A549 (cell line): ENCODE data around the gene TMEM88. TPM values are rescaled to one million over a fixed set of nuclear protein-coding genes. Genes with fewer than 3 reads are reported as not detected.

Experiments
- ATAC-seq, 2 experiments: fragments of 200-7000 bp in 1 of 2; fragments of >200 bp in 1 of 2; cut with Nextera tagmentation in 1 of 2; cut with Tn5 transposase in 1 of 2; 3 replicates each; pipeline versions ENCODE4 v1.8.0 to v1.9.1; 2018 to 2020; ENCODE audit warnings: mild to moderate bottlenecking in 1 of 2, moderate library complexity in 1 of 2
- CTCF ChIA-PET: fragments of 300-600 bp; sonication (Branson Sonifier 250); formaldehyde crosslinking; extraction: SDS; loops from one replicate; lab custom pipeline; 2021; ENCODE audit warnings: antibody characterized with exemption, inconsistent platforms; lab: Yijun Ruan, JAX
- POLR2A ChIA-PET: fragments of 350-600 bp; formaldehyde crosslinking; extraction: SDS; loops from one replicate; lab custom pipeline; 2021; ENCODE audit warnings: antibody characterized with exemption, inconsistent platforms; lab: Yijun Ruan, JAX
- DNase-seq, 2 experiments: peaks; one replicate each; pipeline versions ENCODE4 v3.0.0 to v3.0.0-alpha.2; 2011 to 2016; ENCODE audit warnings: low read depth in 1 of 2, low spot score in 1 of 2
- FAIRE-seq: peaks from 2 replicates; lab custom pipeline; 2011; peaks lifted over from hg19 to GRCh38; lab: Jason Lieb, UNC
- H3K27ac ChIP-seq, 2 experiments: fragments of >200 bp; sonication (Bioruptor Twin); formaldehyde crosslinking; 3 replicates each; pipeline ENCODE4 v1.5.1; 2016 to 2017
- H3K4me1 ChIP-seq: fragments of >200 bp; sonication (Bioruptor Twin); formaldehyde crosslinking; 3 replicates; pipeline ENCODE4 v1.6.1; 2016
- H3K4me2 ChIP-seq: fragments of >200 bp; sonication (Bioruptor Twin); formaldehyde crosslinking; 3 replicates; pipeline ENCODE4 v1.6.1; 2016
- H3K4me3 ChIP-seq: fragments of >200 bp; sonication (Bioruptor Twin); formaldehyde crosslinking; 3 replicates; pipeline ENCODE4 v1.5.1; 2016
- H3K9me3 ChIP-seq: fragments of >200 bp; sonication (Bioruptor Twin); formaldehyde crosslinking; 3 replicates; pipeline ENCODE4 v1.6.1; 2016
- BCL3 ChIP-seq: fragments of >200 bp; sonication (Bioruptor Twin); formaldehyde crosslinking; IDR thresholded peaks from 3 replicates; pipeline ENCODE4 v1.6.1; 2016
- CBX8 ChIP-seq: fragments of 200-600 bp; sonication (generic); IDR thresholded peaks from 2 replicates; pipeline ENCODE4 v1.6.1; 2016
- CHD4 ChIP-seq: fragments of 200-600 bp; sonication (generic); IDR thresholded peaks from 2 replicates; pipeline ENCODE4 v1.6.1; 2016; ENCODE audit warnings: antibody characterized with exemption, mild to moderate bottlenecking, borderline replicate concordance
- E2F6 ChIP-seq: IDR thresholded peaks from 2 replicates; pipeline ENCODE4 v1.6.1; 2012; ENCODE audit warnings: low read depth, borderline replicate concordance
- EHMT2 ChIP-seq: fragments of 200-600 bp; sonication (generic); IDR thresholded peaks from 2 replicates; pipeline ENCODE4 v1.6.1; 2016; ENCODE audit warnings: antibody characterized with exemption, low read depth, mild to moderate bottlenecking, moderate library complexity
- EP300 ChIP-seq, 2 experiments: fragments of >200 bp; sonication (Bioruptor Twin); formaldehyde crosslinking; IDR thresholded peaks; 2 replicates in 1 of 2; 3 replicates in 1 of 2; pipeline ENCODE4 v1.6.1; 2016 to 2017
- FOXS1 ChIP-seq: fragments of 250-450 bp; sonication (Bioruptor Pico); IDR thresholded peaks from 2 replicates; pipeline ENCODE4 v1.5.0; 2020; ENCODE audit warnings: mild to moderate bottlenecking, moderate library complexity
- GATA3 ChIP-seq: IDR thresholded peaks from 2 replicates; pipeline ENCODE4 v1.6.1; 2012; ENCODE audit warnings: borderline replicate concordance
- HDAC2 ChIP-seq: fragments of 200-600 bp; sonication (generic); IDR thresholded peaks from 2 replicates; pipeline ENCODE4 v1.6.1; 2016
- JUN ChIP-seq, 2 experiments: fragments of >200 bp; sonication (Bioruptor Twin); formaldehyde crosslinking; IDR thresholded peaks; 2 replicates in 1 of 2; 3 replicates in 1 of 2; pipeline ENCODE4 v1.6.1; 2016 to 2017
- JUNB ChIP-seq: fragments of >200 bp; sonication (Bioruptor Twin); formaldehyde crosslinking; IDR thresholded peaks from 2 replicates; pipeline ENCODE4 v1.6.1; 2016
- KDM5A ChIP-seq: fragments of 200-600 bp; sonication (generic); IDR thresholded peaks from 2 replicates; pipeline ENCODE4 v1.6.1; 2016; ENCODE audit warnings: antibody characterized with exemption, mild to moderate bottlenecking
- MAX ChIP-seq: IDR thresholded peaks from 2 replicates; pipeline ENCODE4 v1.6.1; 2012
- MYC ChIP-seq: IDR thresholded peaks from 2 replicates; pipeline ENCODE4 v1.6.1; 2012; ENCODE audit warnings: mild to moderate bottlenecking, inconsistent platforms, low read length, improper control_type of control experiment, borderline replicate concordance
- NFE2L2 ChIP-seq: fragments of 150-350 bp; conservative IDR thresholded peaks from 2 replicates; pipeline ENCODE4 v1.6.1; 2014; ENCODE audit warnings: low read length
- PBX3 ChIP-seq: IDR thresholded peaks from 2 replicates; pipeline ENCODE4 v1.6.1; 2012
- POLR2AphosphoS2 ChIP-seq: conservative IDR thresholded peaks from 2 replicates; pipeline ENCODE4 v1.6.1; 2012; ENCODE audit warnings: low read length, improper control_type of control experiment, inconsistent platforms
- RAD21 ChIP-seq, 2 experiments: fragments of >200 bp in 1 of 2; sonication (Bioruptor Twin) in 1 of 2; formaldehyde crosslinking in 1 of 2; IDR thresholded peaks in 1 of 2; conservative IDR thresholded peaks in 1 of 2; 2 replicates in 1 of 2; 3 replicates in 1 of 2; pipeline ENCODE4 v1.6.1; 2012 to 2018; ENCODE audit warnings: inconsistent platforms in 1 of 2
- RARB ChIP-seq: fragments of 250-450 bp; sonication (Bioruptor Pico); IDR thresholded peaks from 2 replicates; pipeline ENCODE4 v1.8.0; 2021; ENCODE audit warnings: mild to moderate bottlenecking, moderate library complexity
- RCOR1 ChIP-seq: fragments of 150-350 bp; IDR thresholded peaks from 2 replicates; pipeline ENCODE4 v1.6.1; 2014; ENCODE audit warnings: antibody characterized with exemption, low read length, low read depth
- REST ChIP-seq: fragments of 200-600 bp; sonication (generic); IDR thresholded peaks from 2 replicates; pipeline ENCODE4 v1.6.1; 2016; ENCODE audit warnings: antibody characterized with exemption, mild to moderate bottlenecking, moderate library complexity
- RNF2 ChIP-seq: fragments of 200-600 bp; sonication (generic); IDR thresholded peaks from 2 replicates; pipeline ENCODE4 v1.6.1; 2016; ENCODE audit warnings: low read depth, mild to moderate bottlenecking, antibody characterized with exemption, moderate library complexity, borderline replicate concordance
- SMC3 ChIP-seq: fragments of >200 bp; sonication (Bioruptor Twin); formaldehyde crosslinking; IDR thresholded peaks from 3 replicates; pipeline ENCODE4 v1.6.1; 2018; ENCODE audit warnings: inconsistent platforms
- SREBF2 ChIP-seq: fragments of 450-650 bp; IDR thresholded peaks from 2 replicates; pipeline ENCODE4 v1.6.1; 2014; ENCODE audit warnings: mild to moderate bottlenecking, moderate library complexity
- TP53 ChIP-seq: fragments of 250-450 bp; sonication (Bioruptor Pico); IDR thresholded peaks from 2 replicates; pipeline ENCODE4 v1.5.0; 2021; ENCODE audit warnings: mild to moderate bottlenecking, moderate library complexity
- ZC3H11A ChIP-seq: fragments of 450-650 bp; IDR thresholded peaks from 2 replicates; pipeline ENCODE4 v1.6.1; 2014; ENCODE audit warnings: antibody characterized with exemption, mild to moderate bottlenecking
- ZFP36 ChIP-seq: fragments of 450-650 bp; IDR thresholded peaks from 2 replicates; pipeline ENCODE4 v1.6.1; 2014; ENCODE audit warnings: borderline replicate concordance; ENCODE audit not compliant: partially characterized antibody
- ZSCAN20 ChIP-seq: fragments of 250-450 bp; sonication (Bioruptor Pico); IDR thresholded peaks from 2 replicates; pipeline ENCODE4 v1.8.0; 2022; ENCODE audit warnings: mild to moderate bottlenecking, moderate library complexity
- WGBS: methylation state at CpG from one replicate; pipeline ENCODE4 v1.1.6; 2017; ENCODE audit errors: missing lambda C conversion rate; 5-methylcytosine and 5-hydroxymethylcytosine counted together
- polyA plus RNA-seq, 4 experiments: library from polyadenylated mRNA; depleted of rRNA in 3 of 4; stranded (reverse); fragments of >200 nt; fragmentation: RNase III in 1 of 4; extraction: RNeasy Plus Mini Kit Qiagen cat#74134 plus additional on column Dnase treatment in 1 of 4; gene quantifications; 2 replicates in 3 of 4; 3 replicates in 1 of 4; pipeline ENCODE4 v1.2.3, GENCODE V29; 2011 to 2017

Gene TMEM88
- polyA plus RNA-seq, 2 of the 4 experiments (the other 2 are of a cell fraction), result 0.17 to 0.48 TPM

- peak within 1 kb of the TSS; percentile 49 for H3K4me3 ChIP-seq
- 59% methylated on average over 18 of the region's 18 CpGs for WGBS
- peak; percentile 18 for FAIRE-seq
- H3K4me2 ChIP-seq, result peak within 1 kb of the TSS; percentile 92
- H3K9me3 ChIP-seq, result no peaks in the 10 kb centered on the region
- ChIA-PET POLR2A (interaction anchor here (1.0 kb wide), 1 partner anchor 31 kb away, joined by 5 read pairs; the partner anchor contains the start of gene NAA38), CTCF (interaction anchor here (0.7 to 2.3 kb wide), 17 partner anchors 8 to 172 kb away, joined by 3 to 19 read pairs (median 3); partner anchors contain the start of gene RNF227)
- peak within 1 kb of the TSS; percentile 98 for H3K27ac ChIP-seq
- TF ChIP-seq FOXS1 (no peak), KDM5A (no peak), EP300 (IDR thresholded peaks at IDR 0.05) (no peak), NFE2L2 (no peak), POLR2AphosphoS2 (no peak), MYC (no peak), REST (no peak), RARB (CRISPR knock-in tag) (no peak), ZFP36 (no peak), ZC3H11A (no peak), CBX8 (no peak), JUNB (no peak), SREBF2 (no peak), RNF2 (no peak), ZSCAN20 (CRISPR knock-in tag) (no peak), HDAC2 (no peak), CHD4 (no peak), SMC3 (no peak), RCOR1 (no peak)
- peak; percentile 12 to 19; a peak in 4 of 6 replicates for ATAC-seq
- peaks cover 28% of the 10 kb centered on the region for H3K4me1 ChIP-seq
- no peak for DNase-seq
Measured at GRCh38 chr17:7888184-7888920, 33.5 kb downstream of the TMEM88 start, which contains the start of gene CHD3. Gene CHD3 (plus strand): TSS chr17:7888789. CDS start chr17:7889001, 212 bp downstream.

GRCh38 chr17:7889166-7889955 is 34.5 kb downstream of the TMEM88 start:
- H3K4me3 ChIP-seq, result peak overlapping the region; percentile 49; the same call in 2 of the 3 replicates
- peak overlapping the region; percentile 92 for H3K4me2 ChIP-seq
- DNase-seq, result peak; percentile 92 to 98
- CTCF ChIA-PET, result interaction anchor here (0.7 to 2.3 kb wide), 18 partner anchors 9 to 171 kb away, joined by 3 to 19 read pairs (median 3); partner anchors contain the start of gene RNF227
- POLR2A ChIA-PET, result interaction anchor here (0.6 to 1.0 kb wide), 2 partner anchors 32 to 237 kb away, joined by 5 read pairs; partner anchors contain the start of gene NAA38
- peaks cover 21% of the 10 kb centered on the region for H3K4me1 ChIP-seq
- peak; percentile 53 to 71 for ATAC-seq
- no peak for TF ChIP-seq EHMT2
- peak; percentile 56; the same call in 1 of the 2 replicates for TF ChIP-seq PBX3
- peak; percentile 67 for TF ChIP-seq GATA3
- peak; percentile 19 to 34; a peak in 2 of 5 replicates for TF ChIP-seq RAD21 (conservative IDR thresholded peaks at IDR 0.05 in 1 of 2, IDR thresholded peaks at IDR 0.05 in 1 of 2)
- 0 out of 2 replicates have a peak, but pooled peaks have one; percentile 39 for TF ChIP-seq MYC
- 0 out of 3 replicates have a peak, but pooled peaks have one; percentile 24 for TF ChIP-seq BCL3
- TF ChIP-seq JUN (IDR thresholded peaks at IDR 0.05), result 0 out of 5 replicates have a peak, but pooled peaks of 1 of the 2 experiments have one; percentile 38
- 0 out of 2 replicates have a peak, but pooled peaks have one; percentile 25 for TF ChIP-seq E2F6
- TF ChIP-seq NFE2L2, result no peak
- TF ChIP-seq SREBF2, result no peak
- TF ChIP-seq TP53 (CRISPR knock-in tag), result no peak
- TF ChIP-seq MAX, result peak; percentile 77
- TF ChIP-seq, all 56 proteins: peak for 8
- peak; percentile 94 for FAIRE-seq
- H3K27ac ChIP-seq, result peak overlapping the region; percentile 98
- no peaks in the 10 kb centered on the region for H3K9me3 ChIP-seq
- 53% methylated on average over 11 of the region's 11 CpGs for WGBS
